GM18858 (cell line): ENCODE data around the gene CREB5.

Source experiments
- ATAC-seq: cut with Tn5 transposase; IDR thresholded peaks from one replicate; pipeline ENCODE4 v1.9.1; 2021; ENCODE audit not compliant: unreplicated experiment

CREB5 gene

GRCh38 chr7:28669330-28669729, 257.0 kb downstream of the CREB5 start:
- ATAC-seq, result no peak

DNA sequence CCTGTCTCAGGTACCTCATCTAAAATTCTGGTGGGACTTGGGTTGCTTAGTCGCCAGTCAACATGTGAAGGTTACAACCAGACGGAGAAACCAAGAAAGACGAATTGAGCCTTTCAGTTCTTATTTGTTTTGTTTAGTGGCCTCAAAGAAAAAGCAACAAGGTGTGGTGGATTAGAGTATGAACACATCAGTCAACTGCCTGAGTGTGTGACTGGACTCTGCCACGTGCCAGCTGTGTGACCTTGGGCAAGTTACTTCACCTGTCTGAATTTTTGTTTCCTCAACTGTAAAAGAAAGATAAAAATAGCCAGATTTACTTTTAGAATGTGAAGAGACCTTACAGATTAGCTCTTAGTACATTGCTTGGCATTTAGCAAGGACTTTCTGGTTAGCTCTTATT, 259.2 kb downstream of the CREB5 start:
- ATAC-seq, result no peak

DNA sequence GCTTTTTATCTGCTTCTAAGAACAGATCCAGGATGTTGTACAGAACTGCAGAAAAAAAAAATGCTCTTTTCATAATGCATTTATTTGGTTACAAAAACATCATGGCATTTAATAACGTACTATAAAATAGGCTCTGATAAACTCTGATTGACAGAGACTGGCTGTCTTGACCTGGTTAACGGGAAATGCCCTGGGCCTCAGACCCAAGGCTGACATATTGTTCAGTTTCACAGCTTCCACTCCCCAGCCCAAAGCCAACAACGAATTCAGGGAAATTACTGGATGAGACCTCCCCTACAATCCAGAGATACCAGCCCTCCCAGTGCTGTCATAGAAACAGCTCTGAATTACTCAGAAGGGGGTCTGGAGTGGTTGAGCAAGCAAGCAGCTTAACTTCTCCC, 260.1 kb downstream of the CREB5 start:
- ATAC-seq, result no peak

DNA sequence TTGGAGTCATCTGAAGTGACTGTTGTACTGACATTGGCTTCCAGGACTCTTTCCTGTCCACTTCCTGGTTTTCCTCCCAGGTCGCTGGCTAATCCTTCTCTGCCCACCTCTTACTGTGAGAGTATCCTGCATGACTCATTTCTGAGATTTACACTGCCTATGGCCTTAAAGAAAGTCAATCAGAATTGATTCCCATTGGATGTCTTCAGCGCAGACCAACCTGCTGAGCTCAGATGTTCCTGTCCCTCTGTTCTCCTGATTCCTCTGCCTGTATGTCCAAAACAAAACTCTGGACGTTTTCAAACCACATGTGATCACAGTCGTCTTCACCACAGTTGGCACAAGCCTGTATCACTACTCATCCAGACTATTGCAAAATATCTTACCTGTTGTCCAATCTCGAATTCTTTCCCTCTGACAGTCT, 262.1 kb downstream of the CREB5 start:
- no peak for ATAC-seq

DNA sequence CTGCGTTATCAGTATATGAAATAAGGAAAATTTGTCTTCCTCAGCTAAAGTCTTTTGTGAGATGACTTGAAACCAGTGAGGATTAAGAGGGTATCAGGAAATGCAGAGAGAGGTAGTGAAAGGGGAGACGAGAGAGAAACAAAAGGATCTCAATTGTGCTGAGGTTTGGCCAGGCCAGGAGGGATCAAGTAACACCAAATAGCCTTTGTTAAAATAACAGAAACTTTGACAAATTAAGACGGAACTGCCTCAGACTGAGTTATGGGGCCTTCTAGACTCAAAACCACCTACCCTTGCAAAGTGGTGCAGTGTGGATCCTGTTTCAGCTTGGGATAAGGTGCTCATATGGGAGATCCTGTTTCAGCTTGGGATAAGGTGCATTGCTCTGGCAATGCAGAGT, 263.1 kb downstream of the CREB5 start:
- ATAC-seq, result no peak

DNA sequence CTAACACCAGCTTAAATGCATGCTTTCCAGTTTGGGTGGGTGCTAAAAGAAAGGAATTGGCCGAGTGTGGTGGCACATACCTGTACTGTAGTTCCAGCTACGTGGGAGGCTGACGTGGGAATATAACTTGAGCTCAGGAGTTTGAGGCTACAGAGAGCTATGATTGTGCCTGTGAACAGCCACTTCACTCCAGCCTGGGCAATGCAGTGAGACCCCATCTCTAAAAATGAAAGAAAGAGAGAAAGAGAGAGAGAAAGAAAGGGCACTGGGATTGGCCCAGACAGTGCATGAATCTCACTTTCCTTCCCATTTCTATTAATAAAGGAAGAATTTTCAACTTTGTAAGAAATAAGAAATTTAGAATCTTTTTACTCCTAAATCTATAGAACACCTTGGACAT, 265.4 kb downstream of the CREB5 start:
- ATAC-seq, result no peak

DNA sequence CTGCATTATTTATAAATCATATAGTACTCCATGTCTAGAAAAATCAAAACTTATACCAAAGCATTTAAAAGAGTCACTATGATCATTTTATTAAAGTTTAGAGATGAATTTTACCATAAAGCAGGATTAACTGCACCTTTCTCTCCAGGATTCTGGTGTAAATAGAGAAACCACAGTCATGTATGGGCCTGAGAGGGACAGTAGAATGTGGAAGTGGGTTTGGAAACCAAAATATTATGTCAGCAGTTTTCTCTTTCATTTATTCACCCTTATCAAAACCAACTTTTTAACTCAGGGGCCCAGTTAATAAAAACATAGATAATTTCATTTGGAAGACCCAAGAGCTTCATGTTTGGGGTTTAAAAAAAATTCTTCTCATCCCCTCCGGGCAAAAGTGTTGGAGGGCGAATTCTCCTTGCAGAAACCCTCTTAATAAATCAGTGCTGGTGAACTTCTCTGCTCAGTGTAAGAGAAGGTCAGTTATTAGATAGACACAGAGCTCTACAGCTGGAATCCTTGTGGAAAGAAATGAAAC, 266.2 kb downstream of the CREB5 start:
- ATAC-seq, result no peak

GRCh38 chr7:28681693-28682310, 269.5 kb downstream of the CREB5 start:
- ATAC-seq, result no peak

- no peak for ATAC-seq
Observed at GRCh38 chr7:28682801-28683200, 270.5 kb downstream of the CREB5 start.

- ATAC-seq, result no peak
Observed at GRCh38 chr7:28684650-28685241, 272.4 kb downstream of the CREB5 start.

GRCh38 chr7:28685242-28685643, 272.9 kb downstream of the CREB5 start:
- ATAC-seq, result no peak

GRCh38 chr7:28685644-28686417, 273.5 kb downstream of the CREB5 start:
- ATAC-seq, result peak; percentile 64

- no peak for ATAC-seq
Observed at GRCh38 chr7:28686418-28686800, 274.1 kb downstream of the CREB5 start.

- ATAC-seq, result no peak
Observed at GRCh38 chr7:28687537-28687936, 275.2 kb downstream of the CREB5 start.

GRCh38 chr7:28688174-28688573, 275.9 kb downstream of the CREB5 start:
- ATAC-seq, result no peak

GRCh38 chr7:28688651-28689050, 276.3 kb downstream of the CREB5 start:
- no peak for ATAC-seq

- no peak for ATAC-seq
Observed at GRCh38 chr7:28695300-28696295, 283.3 kb downstream of the CREB5 start.

- ATAC-seq, result no peak
Observed at GRCh38 chr7:28697913-28698563, 285.7 kb downstream of the CREB5 start.

GRCh38 chr7:28698840-28699239, 286.5 kb downstream of the CREB5 start:
- no peak for ATAC-seq

DNA sequence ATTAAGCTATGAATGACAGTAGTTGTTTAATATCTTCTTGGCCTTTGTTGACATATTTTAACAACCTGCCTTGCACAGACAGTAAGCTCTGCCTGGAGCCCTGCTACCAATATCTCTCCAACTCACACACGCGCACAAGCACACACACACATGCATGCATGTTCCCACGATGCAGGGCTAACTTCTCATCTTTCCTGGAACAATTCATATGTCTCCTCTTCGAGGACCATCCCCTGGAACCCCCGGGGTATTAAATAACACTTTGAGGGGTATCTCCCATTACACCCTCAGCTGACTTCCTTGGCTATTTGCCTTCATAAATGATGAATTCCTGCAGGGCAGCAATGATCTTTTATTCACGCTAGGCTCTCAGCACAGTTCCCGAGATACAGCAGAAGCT, 287.8 kb downstream of the CREB5 start:
- no peak for ATAC-seq
